ENCODE data around the gene LCNL1.

Gene LCNL1

GRCh38 chr9:136995362-136995761, 12.6 kb downstream of the LCNL1 start:
- no peak for TF ChIP-seq CTCF (IDR thresholded peaks at IDR 0.05; ENCODE audit: poor library complexity, severe bottlenecking)
- Histone ChIP-seq H3K9me3 (ENCODE audit: severe bottlenecking) (no peaks in the 10 kb centered on the region), H3K27me3 (ENCODE audit: insufficient read depth, poor library complexity, severe bottlenecking) (no peaks in the 10 kb centered on the region), H3K27ac (ENCODE audit: poor library complexity, severe bottlenecking) (no peak overlapping the region), H3K4me3 (ENCODE audit: severe bottlenecking) (no peak overlapping the region), H3K4me1 (ENCODE audit: insufficient read depth, poor library complexity, severe bottlenecking) (peaks cover 21% of the 10 kb centered on the region), H3K36me3 (ENCODE audit: low read depth) (peaks cover 4% of the 10 kb centered on the region; the same call in 1 of the 2 replicates)
- ATAC-seq (ENCODE audit: low read depth) (no peak), DNase-seq (ENCODE audit: low spot score) (no peak)

- Histone ChIP-seq H3K9me3 (ENCODE audit: severe bottlenecking) (no peaks in the 10 kb centered on the region), H3K4me1 (ENCODE audit: insufficient read depth, poor library complexity, severe bottlenecking) (peaks cover 22% of the 10 kb centered on the region), H3K27me3 (ENCODE audit: insufficient read depth, poor library complexity, severe bottlenecking) (no peaks in the 10 kb centered on the region), H3K36me3 (ENCODE audit: low read depth) (peaks cover 4% of the 10 kb centered on the region; the same call in 1 of the 2 replicates), H3K4me3 (ENCODE audit: severe bottlenecking) (peak overlapping the region; percentile 17), H3K27ac (ENCODE audit: poor library complexity, severe bottlenecking) (peak overlapping the region; percentile 55)
- no peak for ATAC-seq (ENCODE audit: low read depth)
- no peak for TF ChIP-seq CTCF (IDR thresholded peaks at IDR 0.05; ENCODE audit: poor library complexity, severe bottlenecking)
- DNase-seq (ENCODE audit: low spot score): no peak
These were observed 13.0 kb downstream of the LCNL1 start for GRCh38 chr9:136995772-136996311.

- peak; percentile 55 for ATAC-seq (ENCODE audit: low read depth)
- Histone ChIP-seq H3K27me3 (ENCODE audit: insufficient read depth, poor library complexity, severe bottlenecking) (no peaks in the 10 kb centered on the region), H3K4me1 (ENCODE audit: insufficient read depth, poor library complexity, severe bottlenecking) (peaks cover 22% of the 10 kb centered on the region), H3K4me3 (ENCODE audit: severe bottlenecking) (peak within 1 kb of the TSS; percentile 17), H3K27ac (ENCODE audit: poor library complexity, severe bottlenecking) (peak within 1 kb of the TSS; percentile 55), H3K9me3 (ENCODE audit: severe bottlenecking) (no peaks in the 10 kb centered on the region), H3K36me3 (ENCODE audit: low read depth) (peaks cover 4% of the 10 kb centered on the region; the same call in 1 of the 2 replicates)
- DNase-seq (ENCODE audit: low spot score): no peak
- TF ChIP-seq CTCF (IDR thresholded peaks at IDR 0.05; ENCODE audit: poor library complexity, severe bottlenecking): no peak
These were observed 13.8 kb downstream of the LCNL1 start, which contains the start of gene CLIC3 for GRCh38 chr9:136996361-136997292. TSS of gene CLIC3 (minus strand) at chr9:136996568. CDS start at chr9:136996543, 25 bp downstream.

- peaks cover 22% of the 10 kb centered on the region for H3K4me1 ChIP-seq (ENCODE audit: insufficient read depth, poor library complexity, severe bottlenecking)
- no peak for TF ChIP-seq CTCF (IDR thresholded peaks at IDR 0.05; ENCODE audit: poor library complexity, severe bottlenecking)
- DNase-seq (ENCODE audit: low spot score) (no peak), ATAC-seq (ENCODE audit: low read depth) (no peak)
- no peaks in the 10 kb centered on the region for H3K9me3 ChIP-seq (ENCODE audit: severe bottlenecking)
- H3K36me3 ChIP-seq (ENCODE audit: low read depth): peaks cover 4% of the 10 kb centered on the region; the same call in 1 of the 2 replicates
- no peak overlapping the region for H3K4me3 ChIP-seq (ENCODE audit: severe bottlenecking)
- H3K27me3 ChIP-seq (ENCODE audit: insufficient read depth, poor library complexity, severe bottlenecking): no peaks in the 10 kb centered on the region
- peak overlapping the region; percentile 55 for H3K27ac ChIP-seq (ENCODE audit: poor library complexity, severe bottlenecking)
These were observed 14.6 kb downstream of the LCNL1 start for GRCh38 chr9:136997371-136997770.

Data from RWPE2 (cell line).